ENCODE results near the gene CARS2. TPM values are rescaled to one million over a fixed set of nuclear protein-coding genes. Genes with fewer than 3 reads are reported as not detected.

Gene CARS2
- total and polyA plus RNA-seq, 4 donors: 61.9 to 102 (median 75.0) TPM

DNA sequence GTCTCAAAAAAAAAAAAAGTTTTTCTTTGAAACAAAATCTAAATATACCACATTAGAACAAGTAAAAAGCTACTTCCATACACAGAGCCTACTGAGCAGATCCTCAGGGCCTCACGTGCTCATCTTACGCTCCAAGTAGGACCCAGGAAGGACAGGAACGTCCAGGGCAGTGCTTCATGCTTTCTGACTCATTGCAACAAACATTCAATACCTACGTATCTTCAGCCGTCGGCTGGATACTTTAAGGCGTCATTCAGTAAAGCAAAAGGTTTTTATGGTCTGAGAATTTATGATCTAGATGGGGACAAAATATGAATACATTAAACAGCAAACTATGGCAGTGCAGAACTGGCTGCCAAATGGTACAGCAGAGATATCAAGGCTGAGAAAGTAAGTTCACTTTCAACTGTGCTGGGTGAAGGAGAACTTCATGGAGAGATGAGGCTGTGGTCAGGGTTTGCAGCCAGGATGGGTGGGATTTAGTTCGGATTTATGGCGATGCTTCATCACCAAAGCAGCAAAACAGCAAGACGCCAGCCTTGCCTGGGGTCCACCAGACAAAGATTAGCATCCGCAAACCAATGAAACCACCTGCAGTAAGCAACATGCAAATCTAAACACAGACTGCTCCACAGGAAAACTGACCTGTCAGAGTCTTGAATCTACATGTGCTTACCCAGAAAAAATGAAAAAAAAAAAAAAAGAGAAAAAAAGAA lies 20.5 kb downstream of the CARS2 start:
- peaks cover 22 to 42% (median 27%) of the 10 kb centered on the region in 4 donors for H3K36me3 ChIP-seq (ENCODE audit: control insufficient read depth in 4 of 4, insufficient read depth in 4 of 4, low read length in 4 of 4)
- H3K27me3 ChIP-seq (ENCODE audit: control insufficient read depth in 3 of 3, insufficient read depth in 3 of 3, low read length in 2 of 3): no peaks in the 10 kb centered on the region
- WGBS, 2 donors: 90 to 94% methylated on average over 11 of the region's 11 CpGs
- H3K27ac ChIP-seq (ENCODE audit: low read depth in 1 of 2, low read length in 1 of 2): no peak overlapping the region
- ATAC-seq (ENCODE audit: insufficient read depth, low FRiP score) (no peak), DNase-seq (no peak)
- H3K4me3 ChIP-seq: no peak overlapping the region
- H3K9ac ChIP-seq (ENCODE audit: insufficient read depth in 1 of 2, low read length in 2 of 2): no peak overlapping the region
- H3K4me1 ChIP-seq (ENCODE audit: control insufficient read depth in 5 of 5, insufficient read depth in 5 of 5, low read length in 5 of 5): peaks cover 0 to 8% (median 0%) of the 10 kb centered on the region in 5 donors
- no peaks in the 10 kb centered on the region for H3K9me3 ChIP-seq (ENCODE audit: control insufficient read depth in 4 of 4, insufficient read depth in 3 of 4, low read length in 3 of 4)
- TF ChIP-seq, protein P1, sequence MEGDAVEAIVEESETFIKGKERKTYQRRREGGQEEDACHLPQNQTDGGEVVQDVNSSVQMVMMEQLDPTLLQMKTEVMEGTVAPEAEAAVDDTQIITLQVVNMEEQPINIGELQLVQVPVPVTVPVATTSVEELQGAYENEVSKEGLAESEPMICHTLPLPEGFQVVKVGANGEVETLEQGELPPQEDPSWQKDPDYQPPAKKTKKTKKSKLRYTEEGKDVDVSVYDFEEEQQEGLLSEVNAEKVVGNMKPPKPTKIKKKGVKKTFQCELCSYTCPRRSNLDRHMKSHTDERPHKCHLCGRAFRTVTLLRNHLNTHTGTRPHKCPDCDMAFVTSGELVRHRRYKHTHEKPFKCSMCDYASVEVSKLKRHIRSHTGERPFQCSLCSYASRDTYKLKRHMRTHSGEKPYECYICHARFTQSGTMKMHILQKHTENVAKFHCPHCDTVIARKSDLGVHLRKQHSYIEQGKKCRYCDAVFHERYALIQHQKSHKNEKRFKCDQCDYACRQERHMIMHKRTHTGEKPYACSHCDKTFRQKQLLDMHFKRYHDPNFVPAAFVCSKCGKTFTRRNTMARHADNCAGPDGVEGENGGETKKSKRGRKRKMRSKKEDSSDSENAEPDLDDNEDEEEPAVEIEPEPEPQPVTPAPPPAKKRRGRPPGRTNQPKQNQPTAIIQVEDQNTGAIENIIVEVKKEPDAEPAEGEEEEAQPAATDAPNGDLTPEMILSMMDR (IDR thresholded peaks at IDR 0.05; ENCODE audit: control extremely low read depth, extremely low read depth): no peak

DNA sequence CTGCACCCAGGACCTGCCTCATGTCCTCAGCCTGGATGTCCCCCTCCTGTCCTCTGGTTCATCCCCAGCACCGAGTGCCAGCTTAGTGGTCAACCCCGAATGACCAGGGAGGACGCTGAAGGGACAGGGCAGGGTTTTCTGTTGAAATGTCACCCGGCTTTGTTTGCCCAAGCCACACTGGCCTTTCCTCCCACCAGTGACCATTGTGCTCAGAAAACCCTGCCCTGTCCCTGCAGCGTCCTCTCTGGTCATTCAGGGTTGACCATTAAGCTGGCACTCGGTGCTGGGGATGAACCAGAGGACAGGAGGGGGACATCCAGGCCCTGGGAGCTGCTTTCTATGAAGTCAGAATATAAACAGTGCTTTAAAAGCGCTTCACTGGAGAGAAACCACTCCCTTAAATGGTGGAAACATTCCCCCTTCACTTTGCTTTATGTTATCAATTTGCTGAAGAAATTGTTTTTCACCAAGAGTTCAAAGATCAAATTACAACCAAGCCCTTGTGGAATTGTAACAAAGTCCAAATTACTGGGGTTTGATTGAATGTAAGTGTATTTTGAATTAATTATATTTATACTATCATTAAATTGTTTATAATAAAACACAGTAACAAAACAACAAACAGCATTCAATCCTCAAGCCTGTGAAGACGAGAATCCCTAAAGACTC lies 21.4 kb downstream of the CARS2 start:
- TF ChIP-seq, protein P1 (IDR thresholded peaks at IDR 0.05; ENCODE audit: control extremely low read depth, extremely low read depth): no peak
- no peak for ATAC-seq (ENCODE audit: insufficient read depth, low FRiP score)
- H3K27ac ChIP-seq (ENCODE audit: low read depth in 1 of 2, low read length in 1 of 2): no peak overlapping the region
- no peak overlapping the region for H3K4me3 ChIP-seq
- H3K9me3 ChIP-seq (ENCODE audit: control insufficient read depth in 4 of 4, insufficient read depth in 3 of 4, low read length in 3 of 4): no peaks in the 10 kb centered on the region
- H3K36me3 ChIP-seq (ENCODE audit: control insufficient read depth in 4 of 4, insufficient read depth in 4 of 4, low read length in 4 of 4): peaks cover 22 to 44% (median 29%) of the 10 kb centered on the region in 4 donors
- 89 to 90% methylated on average over 8 of the region's 8 CpGs for WGBS, 2 donors
- peak in 2 of 3 donors; percentile 28 to 41 for DNase-seq
- peaks cover 0 to 8% (median 0%) of the 10 kb centered on the region in 5 donors for H3K4me1 ChIP-seq (ENCODE audit: control insufficient read depth in 5 of 5, insufficient read depth in 5 of 5, low read length in 5 of 5)
- H3K9ac ChIP-seq (ENCODE audit: insufficient read depth in 1 of 2, low read length in 2 of 2): no peak overlapping the region
- H3K27me3 ChIP-seq (ENCODE audit: control insufficient read depth in 3 of 3, insufficient read depth in 3 of 3, low read length in 2 of 3): no peaks in the 10 kb centered on the region

DNA sequence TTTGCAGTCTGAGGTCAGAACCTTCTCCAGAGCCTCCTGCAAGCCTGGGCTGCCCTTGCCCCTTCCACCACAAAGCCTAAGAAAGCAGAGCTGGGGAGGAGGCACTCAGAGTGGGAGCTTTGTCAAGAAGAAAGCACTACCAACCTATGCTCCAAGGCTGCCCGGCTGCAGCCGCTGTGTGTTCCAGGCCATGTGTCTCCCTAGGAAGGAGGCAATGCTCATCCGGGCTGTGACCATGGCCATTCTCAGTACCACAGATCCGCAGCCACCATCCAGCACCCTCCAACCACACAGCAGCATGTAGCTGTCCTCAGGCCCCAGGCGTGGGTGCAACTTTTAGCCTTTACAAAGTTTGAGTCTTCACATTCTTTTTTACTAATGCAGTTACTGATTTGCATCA lies 22.0 kb downstream of the CARS2 start:
- H3K4me1 ChIP-seq (ENCODE audit: control insufficient read depth in 5 of 5, insufficient read depth in 5 of 5, low read length in 5 of 5): peaks cover 0 to 8% (median 0%) of the 10 kb centered on the region in 5 donors
- H3K36me3 ChIP-seq (ENCODE audit: control insufficient read depth in 4 of 4, insufficient read depth in 4 of 4, low read length in 4 of 4): peaks cover 20 to 44% (median 29%) of the 10 kb centered on the region in 4 donors
- TF ChIP-seq, protein P1 (IDR thresholded peaks at IDR 0.05; ENCODE audit: control extremely low read depth, extremely low read depth): no peak

More for the DNA sequence above, 22.0 kb downstream of the CARS2 start:
- DNase-seq (no peak), ATAC-seq (ENCODE audit: insufficient read depth, low FRiP score) (no peak)
- Histone ChIP-seq H3K9ac (ENCODE audit: insufficient read depth in 1 of 2, low read length in 2 of 2) (peak overlapping the region in 1 of 2 donors; percentile 38), H3K27ac (ENCODE audit: low read depth in 1 of 2, low read length in 1 of 2) (no peak overlapping the region), H3K27me3 (ENCODE audit: control insufficient read depth in 3 of 3, insufficient read depth in 3 of 3, low read length in 2 of 3) (no peaks in the 10 kb centered on the region), H3K9me3 (ENCODE audit: control insufficient read depth in 4 of 4, insufficient read depth in 3 of 4, low read length in 3 of 4) (no peaks in the 10 kb centered on the region), H3K4me3 (no peak overlapping the region)
- WGBS, 2 donors: 93 to 95% methylated on average over 5 of the region's 5 CpGs

Data from lung (tissue), 12 donors.